Ascending aorta (tissue), 2 donors: Measurements from ENCODE around the gene TNP1. TPM values are rescaled to one million over a fixed set of nuclear protein-coding genes. Genes with fewer than 3 reads are reported as not detected.

Experiments
- DNase-seq, 2 donors: peaks; one replicate each; pipeline ENCODE4 v3.0.0-alpha.2; 2019; ENCODE audit warnings: low spot score in 2 of 2
- H3K27ac ChIP-seq, 2 donors: fragments of 200-600 bp; sonication (generic); one replicate each; pipeline ENCODE4 v1.5.1; 2016 to 2017; ENCODE audit warnings: mild to moderate bottlenecking in 1 of 2
- H3K27me3 ChIP-seq: fragments of 200-600 bp; sonication (generic); one replicate; pipeline ENCODE4 v1.5.1; 2017
- H3K36me3 ChIP-seq, 2 donors: fragments of 200-600 bp; sonication (generic); one replicate each; pipeline ENCODE4 v1.5.1; 2016
- H3K4me1 ChIP-seq, 2 donors: fragments of 200-600 bp; sonication (generic); one replicate each; pipeline ENCODE4 v1.5.1; 2016 to 2017; ENCODE audit warnings: mild to moderate bottlenecking in 1 of 2
- H3K4me3 ChIP-seq, 2 donors: fragments of 200-600 bp; sonication (generic); one replicate each; pipeline ENCODE4 v1.5.1; 2016 to 2017; ENCODE audit warnings: mild to moderate bottlenecking in 1 of 2
- H3K9me3 ChIP-seq, 2 donors: fragments of 200-600 bp; sonication (generic); one replicate each; pipeline ENCODE4 v1.5.1; 2016
- intact Hi-C: fragments of 100-400 bp; cut with DNase I; formaldehyde crosslinking; loops from one replicate; pipeline ENCODE4 v1.15.1; 2023
- total RNA-seq: library from RNA; depleted of rRNA; stranded (reverse); fragments of >200 nt; gene quantifications from one replicate; pipeline ENCODE4 v1.1.0, GENCODE V29; 2016
- TF ChIP-seq, protein P1 (sequence below), 3 experiments: fragments of 200-600 bp in 2 of 3; fragments of 450-650 bp in 1 of 3; sonication (generic) in 2 of 3; IDR thresholded peaks; one replicate each; pipeline ENCODE4 v1.5.1; 2016 to 2019; ENCODE audit warnings: antibody characterized with exemption in 3 of 3, mild to moderate bottlenecking in 1 of 3, moderate library complexity in 1 of 3

Gene TNP1
- total RNA-seq, 1 donor from 2014 or later = not detected

DNA sequence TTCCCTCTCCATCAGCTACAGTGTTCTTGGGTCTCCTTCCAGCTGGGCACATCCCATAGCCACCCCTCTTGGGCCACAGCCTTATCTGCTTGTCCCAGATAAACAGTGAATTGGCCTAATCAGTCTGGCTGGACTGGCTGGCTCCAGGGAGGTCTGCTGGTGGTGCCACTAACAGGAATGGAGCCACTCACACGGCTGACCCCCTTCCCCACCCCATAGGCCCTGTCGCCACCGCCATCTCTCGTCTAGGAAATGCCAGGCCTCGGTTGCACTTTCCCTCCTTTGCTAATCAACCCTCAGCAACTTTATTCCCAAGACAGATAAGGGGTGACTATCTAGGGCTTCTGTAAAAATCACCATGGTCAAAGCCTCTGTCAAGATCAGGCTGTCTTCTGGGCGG is 23.0 kb upstream of the TNP1 start:
- intact Hi-C loops = loop anchor here (5.0 kb wide), 1 partner anchor 176 kb away; no protein-coding TSS in a partner anchor
- peak overlapping the region; percentile 24 to 58 for H3K27ac ChIP-seq
- TF ChIP-seq, protein P1, sequence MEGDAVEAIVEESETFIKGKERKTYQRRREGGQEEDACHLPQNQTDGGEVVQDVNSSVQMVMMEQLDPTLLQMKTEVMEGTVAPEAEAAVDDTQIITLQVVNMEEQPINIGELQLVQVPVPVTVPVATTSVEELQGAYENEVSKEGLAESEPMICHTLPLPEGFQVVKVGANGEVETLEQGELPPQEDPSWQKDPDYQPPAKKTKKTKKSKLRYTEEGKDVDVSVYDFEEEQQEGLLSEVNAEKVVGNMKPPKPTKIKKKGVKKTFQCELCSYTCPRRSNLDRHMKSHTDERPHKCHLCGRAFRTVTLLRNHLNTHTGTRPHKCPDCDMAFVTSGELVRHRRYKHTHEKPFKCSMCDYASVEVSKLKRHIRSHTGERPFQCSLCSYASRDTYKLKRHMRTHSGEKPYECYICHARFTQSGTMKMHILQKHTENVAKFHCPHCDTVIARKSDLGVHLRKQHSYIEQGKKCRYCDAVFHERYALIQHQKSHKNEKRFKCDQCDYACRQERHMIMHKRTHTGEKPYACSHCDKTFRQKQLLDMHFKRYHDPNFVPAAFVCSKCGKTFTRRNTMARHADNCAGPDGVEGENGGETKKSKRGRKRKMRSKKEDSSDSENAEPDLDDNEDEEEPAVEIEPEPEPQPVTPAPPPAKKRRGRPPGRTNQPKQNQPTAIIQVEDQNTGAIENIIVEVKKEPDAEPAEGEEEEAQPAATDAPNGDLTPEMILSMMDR (IDR thresholded peaks at IDR 0.05) = no peak

DNA sequence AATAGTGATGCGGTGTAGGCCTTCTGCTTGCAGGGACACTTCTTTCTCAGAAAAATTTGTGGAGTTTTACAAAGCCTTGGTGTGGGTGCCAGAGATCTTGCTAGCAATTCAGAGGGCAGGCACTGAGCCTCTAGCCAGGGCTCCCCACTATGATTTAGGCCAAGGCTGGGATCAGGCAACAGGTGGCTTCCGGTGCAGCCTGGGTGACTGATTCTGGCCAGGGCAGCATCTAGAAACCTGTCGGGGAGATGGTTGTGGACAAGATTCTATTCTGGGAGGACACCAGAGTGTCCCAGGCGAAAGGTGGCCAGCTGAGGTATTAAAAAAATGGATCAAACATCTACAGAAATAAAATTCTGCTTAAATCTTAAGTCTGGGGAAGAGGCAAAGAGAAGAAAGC is 21.5 kb upstream of the TNP1 start:
- peak overlapping the region in 1 of 2 donors; percentile 31 for H3K27ac ChIP-seq
- H3K27me3 ChIP-seq = no peaks in the 10 kb centered on the region
- no peak overlapping the region for H3K4me3 ChIP-seq
- H3K36me3 ChIP-seq = no peaks in the 10 kb centered on the region
- TF ChIP-seq, protein P1 (IDR thresholded peaks at IDR 0.05) = no peak
- DNase-seq = no peak
- intact Hi-C loops = loop anchor here (5.0 kb wide), 1 partner anchor 174 kb away; no protein-coding TSS in a partner anchor
- peaks cover 4 to 15% of the 10 kb centered on the region in 2 donors for H3K4me1 ChIP-seq
- no peaks in the 10 kb centered on the region for H3K9me3 ChIP-seq

More for the DNA sequence above, 23.0 kb upstream of the TNP1 start:
- peaks cover 4 to 15% of the 10 kb centered on the region in 2 donors for H3K4me1 ChIP-seq
- H3K36me3 ChIP-seq = no peaks in the 10 kb centered on the region
- H3K9me3 ChIP-seq = no peaks in the 10 kb centered on the region
- no peak for DNase-seq
- H3K4me3 ChIP-seq = no peak overlapping the region
- H3K27me3 ChIP-seq = no peaks in the 10 kb centered on the region

DNA sequence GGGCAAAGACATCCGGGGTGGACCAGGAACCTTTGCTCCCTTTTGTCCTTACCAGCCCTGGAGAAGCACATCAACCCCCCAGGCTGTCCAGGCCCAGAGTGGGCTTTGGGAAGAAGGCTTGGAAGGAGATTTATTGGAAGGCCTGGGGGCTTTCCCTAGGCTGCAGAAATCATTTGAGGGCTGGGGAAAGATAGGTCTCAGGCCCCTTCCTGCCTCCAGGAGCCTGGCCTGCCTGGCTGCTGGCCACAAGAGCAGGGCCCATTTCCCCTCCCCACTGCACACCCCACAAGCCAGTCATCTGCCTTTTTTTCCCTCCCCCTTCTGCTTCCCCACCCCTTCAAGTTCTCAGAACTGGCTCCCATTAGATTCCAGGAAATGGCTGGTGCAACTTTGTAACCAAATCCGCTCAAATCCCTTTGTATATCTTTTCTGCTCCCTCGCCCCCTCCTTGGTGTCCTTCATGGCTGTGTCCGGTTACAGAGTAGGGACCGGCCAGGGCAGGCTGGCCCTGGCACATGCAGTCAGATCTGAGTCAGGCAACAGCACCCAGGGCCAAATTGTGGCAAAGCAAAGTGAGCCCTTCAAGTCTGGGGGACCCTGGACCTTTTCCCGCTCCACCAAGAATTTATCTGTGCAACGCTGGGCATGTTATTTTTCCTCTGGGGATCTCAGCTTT is 20.8 kb upstream of the TNP1 start:
- Histone ChIP-seq H3K4me1 (peaks cover 4 to 15% of the 10 kb centered on the region in 2 donors), H3K9me3 (no peaks in the 10 kb centered on the region), H3K4me3 (no peak overlapping the region), H3K27me3 (no peaks in the 10 kb centered on the region), H3K27ac (peak overlapping the region; percentile 28 to 38), H3K36me3 (no peaks in the 10 kb centered on the region)
- intact Hi-C loops = loop anchor here (5.0 kb wide), 1 partner anchor 173 kb away; no protein-coding TSS in a partner anchor
- TF ChIP-seq, protein P1 (IDR thresholded peaks at IDR 0.05) = no peak
- DNase-seq = peak in 1 of 2 donors; percentile 65

DNA sequence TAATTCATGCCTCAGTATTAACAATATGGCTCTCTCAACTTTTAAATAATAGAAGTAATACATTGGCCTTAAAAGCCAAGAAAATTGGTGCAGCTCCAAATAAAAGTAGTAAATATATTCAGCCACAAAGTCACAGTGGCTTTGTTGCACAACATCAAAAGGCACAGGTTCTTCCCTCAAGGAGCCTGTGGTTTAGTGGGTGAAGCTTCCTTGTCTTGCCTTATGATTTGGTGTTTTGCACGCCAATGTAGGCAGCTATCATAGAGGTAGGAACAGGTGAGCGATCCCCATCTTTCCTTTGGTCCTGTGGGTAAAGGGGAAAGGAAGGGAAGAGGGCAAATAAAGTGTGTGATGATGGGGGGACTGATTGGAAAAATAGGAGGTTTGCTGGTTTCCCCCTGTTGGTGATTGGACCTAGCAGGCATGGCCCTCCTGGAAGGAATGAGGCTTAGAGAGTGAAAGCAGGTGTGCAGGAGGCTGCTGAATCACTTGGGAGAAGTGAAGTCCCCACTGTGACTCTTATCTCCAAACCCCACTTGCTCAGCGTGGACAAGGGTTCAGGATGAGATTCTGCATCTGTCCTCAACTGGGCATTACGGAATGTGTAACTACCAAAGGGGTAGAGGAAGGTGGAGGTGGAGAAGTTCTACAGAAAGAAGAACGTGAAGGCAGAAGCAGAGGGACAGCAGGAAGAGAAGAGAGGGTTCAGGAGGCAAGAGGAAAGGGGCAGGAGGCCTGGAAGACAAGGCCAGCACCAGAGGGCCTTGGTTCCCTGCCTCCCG is 20.1 kb upstream of the TNP1 start:
- H3K4me3 ChIP-seq = no peak overlapping the region
- TF ChIP-seq, protein P1 (IDR thresholded peaks at IDR 0.05) = no peak
- intact Hi-C loops = loop anchor here (5.0 kb wide), 1 partner anchor 173 kb away; no protein-coding TSS in a partner anchor
- no peaks in the 10 kb centered on the region for H3K9me3 ChIP-seq
- no peak for DNase-seq
- H3K4me1 ChIP-seq = peaks cover 4 to 15% of the 10 kb centered on the region in 2 donors
- no peaks in the 10 kb centered on the region for H3K27me3 ChIP-seq
- H3K27ac ChIP-seq = peak overlapping the region; percentile 28 to 38
- no peaks in the 10 kb centered on the region for H3K36me3 ChIP-seq

DNA sequence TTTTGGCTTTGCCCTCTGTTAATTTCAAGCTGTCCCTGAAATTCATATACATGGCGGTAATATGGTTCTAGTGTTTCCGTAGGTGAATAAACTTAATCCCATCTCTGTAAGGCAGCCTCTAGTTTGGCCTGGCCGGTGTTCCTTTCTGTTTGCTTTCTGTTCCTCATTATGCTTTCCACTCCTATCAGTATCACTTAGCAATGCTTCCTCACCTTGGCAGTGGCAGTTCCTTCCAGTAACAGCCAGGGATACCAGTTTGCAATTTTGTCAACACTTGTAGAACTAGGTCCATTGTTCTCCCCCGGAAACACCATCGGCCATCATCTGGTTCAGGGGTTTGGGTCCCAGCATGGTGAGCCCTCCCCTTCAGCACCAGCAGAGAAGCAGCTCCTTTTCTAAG is 18.2 kb upstream of the TNP1 start:
- intact Hi-C loops = no loop called here
- Histone ChIP-seq H3K4me1 (peaks cover 4 to 13% of the 10 kb centered on the region in 2 donors), H3K27me3 (no peaks in the 10 kb centered on the region), H3K36me3 (no peaks in the 10 kb centered on the region), H3K9me3 (no peaks in the 10 kb centered on the region), H3K4me3 (no peak overlapping the region), H3K27ac (no peak overlapping the region)
- DNase-seq = no peak
- TF ChIP-seq, protein P1 (IDR thresholded peaks at IDR 0.05) = no peak
